Right lobe of liver (tissue), 4 donors: ENCODE measurements around the gene PRKAR1A.

Experiments
- POLR2A ChIP-seq: fragments of 450-650 bp; IDR thresholded peaks from one replicate; pipeline ENCODE4 v1.6.1; 2017; ENCODE audit warnings: antibody characterized with exemption, mild to moderate bottlenecking
- TF ChIP-seq, protein P1 (sequence below), 4 donors: fragments of 200-600 bp in 3 of 4; fragments of 450-650 bp in 1 of 4; IDR thresholded peaks; one replicate each; pipeline versions ENCODE4 v1.5.1 to v1.8.0; 2016 to 2022; ENCODE audit warnings: antibody characterized with exemption in 4 of 4, mild to moderate bottlenecking in 2 of 4
- donor health status: DM: no; HTN: no; CAD: no.
- donor health status: DM: no; HTN: no; CAD: no.
- donor health status: DM: no; HTN: yes; CAD: no.

DNA sequence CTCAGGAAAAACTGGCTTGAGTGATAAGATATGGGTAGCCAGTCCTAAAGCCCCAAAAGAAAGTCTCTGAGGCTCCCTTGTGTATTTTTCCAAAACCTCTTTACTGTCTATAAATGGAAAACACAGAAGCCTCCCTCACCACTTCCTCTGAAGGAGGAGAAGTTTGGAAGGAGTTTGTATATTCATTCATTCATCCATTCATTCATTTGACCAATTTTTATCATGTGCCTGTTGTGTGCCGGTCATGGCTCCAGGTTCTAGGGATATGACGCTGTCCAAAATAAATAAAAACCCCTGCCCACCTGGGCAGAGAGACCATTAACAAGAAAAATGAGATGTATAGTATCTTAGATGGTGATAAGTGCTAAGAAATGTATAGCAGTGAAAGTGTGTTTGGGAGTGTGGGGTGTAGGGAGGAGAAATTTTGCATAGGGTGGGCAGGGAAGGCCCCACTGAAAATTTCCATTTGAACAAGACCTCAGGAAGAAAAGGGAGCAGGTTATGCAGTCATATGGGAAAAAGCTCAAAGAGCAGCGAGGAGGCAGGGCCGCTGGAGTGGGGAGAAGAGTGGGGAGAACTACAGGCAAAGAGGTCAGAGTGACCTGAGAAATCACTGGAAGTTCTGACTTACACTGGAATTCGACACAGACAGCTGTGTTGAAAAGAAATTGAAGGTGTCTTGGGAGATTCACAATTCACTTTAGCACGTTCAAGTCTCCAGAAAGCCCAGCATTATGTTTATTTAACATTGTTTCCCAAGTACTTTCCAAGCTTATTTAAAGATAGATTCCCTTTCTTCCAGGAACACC is 48.8 kb upstream of the PRKAR1A start:
- no peak for TF ChIP-seq POLR2A
- TF ChIP-seq, protein P1, sequence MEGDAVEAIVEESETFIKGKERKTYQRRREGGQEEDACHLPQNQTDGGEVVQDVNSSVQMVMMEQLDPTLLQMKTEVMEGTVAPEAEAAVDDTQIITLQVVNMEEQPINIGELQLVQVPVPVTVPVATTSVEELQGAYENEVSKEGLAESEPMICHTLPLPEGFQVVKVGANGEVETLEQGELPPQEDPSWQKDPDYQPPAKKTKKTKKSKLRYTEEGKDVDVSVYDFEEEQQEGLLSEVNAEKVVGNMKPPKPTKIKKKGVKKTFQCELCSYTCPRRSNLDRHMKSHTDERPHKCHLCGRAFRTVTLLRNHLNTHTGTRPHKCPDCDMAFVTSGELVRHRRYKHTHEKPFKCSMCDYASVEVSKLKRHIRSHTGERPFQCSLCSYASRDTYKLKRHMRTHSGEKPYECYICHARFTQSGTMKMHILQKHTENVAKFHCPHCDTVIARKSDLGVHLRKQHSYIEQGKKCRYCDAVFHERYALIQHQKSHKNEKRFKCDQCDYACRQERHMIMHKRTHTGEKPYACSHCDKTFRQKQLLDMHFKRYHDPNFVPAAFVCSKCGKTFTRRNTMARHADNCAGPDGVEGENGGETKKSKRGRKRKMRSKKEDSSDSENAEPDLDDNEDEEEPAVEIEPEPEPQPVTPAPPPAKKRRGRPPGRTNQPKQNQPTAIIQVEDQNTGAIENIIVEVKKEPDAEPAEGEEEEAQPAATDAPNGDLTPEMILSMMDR (IDR thresholded peaks at IDR 0.05) = peak in 1 of 4 donors; percentile 3
